GM18868 (cell line): ENCODE measurements around the gene LGI2.
"Not testable (repeated sequence)": the region's sequence is repeated elsewhere in the genome, so short reads cannot be mapped to it uniquely, and the experiment has no call there.

Source experiments
- ATAC-seq: cut with Tn5 transposase; IDR thresholded peaks from one replicate; pipeline ENCODE4 v1.9.1; 2021; ENCODE audit warnings: mild to moderate bottlenecking, moderate library complexity; ENCODE audit not compliant: unreplicated experiment

The LGI2 gene

GRCh38 chr4:25030277-25031076 is at the start of gene LGI2:
LGI2 (minus strand) TSS chr4:25030946; CDS start chr4:25030693, 253 bp downstream.
- no peak for ATAC-seq

GRCh38 chr4:25078523-25078922 is 47.8 kb upstream of the LGI2 start:
- no peak for ATAC-seq

- ATAC-seq = no peak
Observed at GRCh38 chr4:25076625-25077398, 46.1 kb upstream of the LGI2 start.

GRCh38 chr4:25075851-25076250 is 45.1 kb upstream of the LGI2 start:
- ATAC-seq = no peak

- ATAC-seq = no peak
Observed at GRCh38 chr4:25075129-25075528, 44.4 kb upstream of the LGI2 start.

- ATAC-seq = no peak
Observed at GRCh38 chr4:25070545-25070944, 39.8 kb upstream of the LGI2 start.

- no peak for ATAC-seq
Observed at GRCh38 chr4:25069014-25069413, 38.3 kb upstream of the LGI2 start.

GRCh38 chr4:25068386-25068785 is 37.6 kb upstream of the LGI2 start:
- no peak for ATAC-seq

GRCh38 chr4:25065932-25066590 is 35.3 kb upstream of the LGI2 start:
- no peak for ATAC-seq

- no peak for ATAC-seq
Observed at GRCh38 chr4:25065431-25065858, 34.7 kb upstream of the LGI2 start.

GRCh38 chr4:25064447-25064846 is 33.7 kb upstream of the LGI2 start:
- not testable (repeated sequence) for ATAC-seq

- no peak for ATAC-seq
Observed at GRCh38 chr4:25063116-25063515, 32.4 kb upstream of the LGI2 start.

- no peak for ATAC-seq
Observed at GRCh38 chr4:25062098-25062497, 31.4 kb upstream of the LGI2 start.

- no peak for ATAC-seq
Observed at GRCh38 chr4:25061602-25062001, 30.9 kb upstream of the LGI2 start.

- ATAC-seq = no peak
Observed at GRCh38 chr4:25060963-25061340, 30.2 kb upstream of the LGI2 start.

GRCh38 chr4:25060241-25060962 is 29.7 kb upstream of the LGI2 start:
- ATAC-seq = no peak

GRCh38 chr4:25059791-25060190 is 29.0 kb upstream of the LGI2 start:
- no peak for ATAC-seq

- no peak for ATAC-seq
Observed at GRCh38 chr4:25058796-25059195, 28.1 kb upstream of the LGI2 start.

- no peak for ATAC-seq
Observed at GRCh38 chr4:25057299-25057698, 26.6 kb upstream of the LGI2 start.

- ATAC-seq = not testable (repeated sequence)
Observed at GRCh38 chr4:25052037-25052436, 21.3 kb upstream of the LGI2 start.

- no peak for ATAC-seq
Observed at GRCh38 chr4:25051534-25051933, 20.8 kb upstream of the LGI2 start.
